LNCaP clone FGC (cell line): Measurements from ENCODE around the gene IL11.
A peak's percentile ranks its signal among the peaks of the same experiment; 100 is the strongest.
"Not testable (repeated sequence)": the region's sequence is repeated elsewhere in the genome, so short reads cannot be mapped to it uniquely, and the experiment has no call there.

Experiments
- DNase-seq: peaks from one replicate; pipeline ENCODE4 v3.0.0-alpha.2; 2011; ENCODE audit warnings: low read depth
- H3K4me3 ChIP-seq: 2 replicates; pipeline ENCODE4 v1.5.1; 2011; ENCODE audit warnings: mild to moderate bottlenecking, low read depth, low read length, control low read depth
- TF ChIP-seq, protein P1 (sequence below): IDR thresholded peaks from 2 replicates; pipeline ENCODE4 v1.5.1; 2012; ENCODE audit warnings: mild to moderate bottlenecking; ENCODE audit not compliant: control insufficient read depth, insufficient read depth; ENCODE audit errors: extremely low read depth

IL11 gene

DNA sequence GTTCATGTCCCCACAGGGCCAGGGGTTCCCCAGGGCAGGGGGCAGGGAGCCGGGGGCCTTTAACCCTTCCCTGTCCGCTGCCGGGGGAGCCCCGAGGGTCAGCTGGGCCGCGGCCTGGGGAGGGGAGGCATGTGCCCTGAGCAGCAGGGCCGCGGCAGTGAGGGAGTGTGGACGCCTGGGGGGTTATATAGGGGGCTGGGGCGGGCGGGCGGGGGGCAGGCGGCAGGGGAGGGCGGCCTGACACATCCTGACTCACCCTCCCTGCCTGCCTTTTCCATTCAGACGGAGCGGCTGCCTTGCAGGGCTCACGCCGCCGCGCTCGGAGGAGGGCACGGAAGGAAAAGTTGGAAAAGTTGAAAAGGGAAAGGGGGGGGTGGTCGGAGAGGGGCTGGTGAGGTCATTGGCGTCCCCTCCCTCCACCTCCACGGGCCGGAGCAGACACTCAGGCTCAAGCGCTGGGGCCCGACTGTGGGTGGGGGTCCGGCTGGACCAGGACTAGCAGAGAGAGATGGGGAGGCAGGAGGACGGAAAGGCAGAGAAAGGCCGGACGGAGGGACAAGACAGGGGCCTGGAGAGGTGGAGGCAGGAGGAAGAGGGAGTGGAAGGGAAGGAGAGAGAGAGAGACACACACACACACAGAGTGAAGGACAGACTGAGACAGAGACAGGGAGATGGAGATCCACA is at the start of gene IL11:
Gene IL11, minus strand, starts transcription at position 159 of the 684 bp plus-strand sequence. Its CDS starts 153 bp downstream, at position 6.
- TF ChIP-seq, protein P1, sequence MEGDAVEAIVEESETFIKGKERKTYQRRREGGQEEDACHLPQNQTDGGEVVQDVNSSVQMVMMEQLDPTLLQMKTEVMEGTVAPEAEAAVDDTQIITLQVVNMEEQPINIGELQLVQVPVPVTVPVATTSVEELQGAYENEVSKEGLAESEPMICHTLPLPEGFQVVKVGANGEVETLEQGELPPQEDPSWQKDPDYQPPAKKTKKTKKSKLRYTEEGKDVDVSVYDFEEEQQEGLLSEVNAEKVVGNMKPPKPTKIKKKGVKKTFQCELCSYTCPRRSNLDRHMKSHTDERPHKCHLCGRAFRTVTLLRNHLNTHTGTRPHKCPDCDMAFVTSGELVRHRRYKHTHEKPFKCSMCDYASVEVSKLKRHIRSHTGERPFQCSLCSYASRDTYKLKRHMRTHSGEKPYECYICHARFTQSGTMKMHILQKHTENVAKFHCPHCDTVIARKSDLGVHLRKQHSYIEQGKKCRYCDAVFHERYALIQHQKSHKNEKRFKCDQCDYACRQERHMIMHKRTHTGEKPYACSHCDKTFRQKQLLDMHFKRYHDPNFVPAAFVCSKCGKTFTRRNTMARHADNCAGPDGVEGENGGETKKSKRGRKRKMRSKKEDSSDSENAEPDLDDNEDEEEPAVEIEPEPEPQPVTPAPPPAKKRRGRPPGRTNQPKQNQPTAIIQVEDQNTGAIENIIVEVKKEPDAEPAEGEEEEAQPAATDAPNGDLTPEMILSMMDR, result no peak
- DNase-seq, result no peak
- H3K4me3 ChIP-seq, result no peak within 1 kb of the TSS

DNA sequence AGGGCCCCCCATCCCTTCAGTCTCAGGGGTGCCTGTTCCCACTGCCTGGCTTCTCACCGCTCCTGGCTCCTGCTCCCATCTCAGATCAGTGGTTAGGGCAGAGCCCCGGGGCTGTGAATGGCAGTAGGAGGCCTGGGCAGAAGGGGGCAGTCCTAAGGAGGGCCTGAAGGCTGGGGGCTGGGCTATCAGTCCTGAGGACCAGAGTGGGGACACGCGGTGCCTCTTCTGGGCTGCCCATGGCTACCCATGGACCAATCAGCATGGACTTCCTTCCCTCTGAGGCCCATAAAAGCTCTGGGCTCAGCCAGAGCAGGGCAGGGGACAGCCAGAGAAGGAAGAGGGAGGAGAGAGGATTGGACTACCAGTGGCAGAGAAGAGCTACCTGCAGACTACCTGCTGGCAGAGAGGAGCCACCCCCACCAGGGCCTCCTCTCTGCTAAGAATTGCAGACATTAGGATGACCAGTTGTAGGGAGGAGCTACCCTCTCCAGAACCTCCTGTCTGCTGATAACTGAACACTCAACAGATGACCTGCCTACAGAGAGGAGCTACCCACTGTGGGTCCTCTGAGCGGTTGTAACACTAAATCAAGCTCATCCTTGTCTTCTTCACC is 49.5 kb upstream of the IL11 start:
- TF ChIP-seq, protein P1, result no peak
- no peak for DNase-seq
- H3K4me3 ChIP-seq, result no peak overlapping the region

DNA sequence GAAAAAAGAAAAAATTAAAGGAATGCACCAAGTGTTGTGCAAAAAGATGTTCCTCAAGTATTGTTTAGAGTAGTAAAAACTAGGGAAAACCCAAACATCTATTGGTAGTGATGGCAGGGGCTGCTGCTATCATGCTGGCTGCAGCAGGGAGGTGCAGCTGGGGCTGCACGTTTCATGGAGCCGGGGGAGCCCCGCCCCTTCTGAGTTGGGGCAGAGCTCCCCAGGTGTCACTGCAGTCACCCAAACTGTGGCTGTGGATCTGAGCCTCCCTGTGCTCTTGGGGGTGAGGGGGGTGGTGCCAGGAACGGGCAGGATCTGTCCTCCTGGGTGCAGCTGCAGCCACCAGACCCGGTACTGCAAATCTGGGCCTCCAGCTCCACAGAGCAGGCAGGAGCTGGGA is 48.8 kb upstream of the IL11 start:
- TF ChIP-seq, protein P1, result no peak
- no peak for DNase-seq
- H3K4me3 ChIP-seq, result no peak overlapping the region

DNA sequence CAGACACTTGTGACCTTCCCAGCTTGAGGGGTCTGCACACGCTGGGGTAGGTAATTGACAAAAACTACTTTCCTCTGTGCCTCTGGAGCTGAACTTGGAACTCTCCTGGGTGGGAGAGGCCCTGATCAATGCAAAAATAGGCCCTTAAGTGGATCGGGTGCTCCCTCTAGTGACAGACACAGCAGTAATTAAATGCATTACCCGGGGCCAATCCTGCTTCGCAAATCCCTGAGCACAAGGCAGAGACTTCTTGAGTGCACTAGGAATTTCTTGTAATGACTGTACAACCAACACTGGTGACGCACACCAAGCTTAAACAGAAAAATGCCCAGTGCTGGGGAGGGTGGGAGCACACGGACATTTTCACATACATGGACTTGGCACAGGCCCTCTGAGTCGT is 47.9 kb upstream of the IL11 start:
- TF ChIP-seq, protein P1, result peak; percentile 78
- DNase-seq, result peak; percentile 25
- no peak overlapping the region for H3K4me3 ChIP-seq

DNA sequence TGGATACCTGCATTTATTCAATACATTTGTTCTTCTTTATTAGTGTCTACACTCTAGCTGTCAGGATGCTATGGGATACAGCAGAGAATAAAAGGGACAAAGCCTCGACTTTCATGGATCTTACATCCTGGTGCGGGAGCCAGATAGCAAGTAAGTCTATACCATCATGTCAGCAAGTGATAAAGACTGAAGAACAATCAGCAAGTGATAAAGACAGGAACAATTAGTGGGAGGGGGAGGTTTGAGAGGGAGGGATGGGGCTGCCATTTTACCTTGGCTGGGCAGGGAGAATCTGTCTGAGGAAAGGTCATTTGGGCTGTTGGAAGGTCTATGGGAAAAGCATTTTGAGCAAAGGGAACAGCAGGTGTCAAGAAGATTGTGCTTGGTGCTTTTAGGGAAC is 39.9 kb upstream of the IL11 start:
- DNase-seq, result no peak
- TF ChIP-seq, protein P1, result no peak
- no peak overlapping the region for H3K4me3 ChIP-seq

DNA sequence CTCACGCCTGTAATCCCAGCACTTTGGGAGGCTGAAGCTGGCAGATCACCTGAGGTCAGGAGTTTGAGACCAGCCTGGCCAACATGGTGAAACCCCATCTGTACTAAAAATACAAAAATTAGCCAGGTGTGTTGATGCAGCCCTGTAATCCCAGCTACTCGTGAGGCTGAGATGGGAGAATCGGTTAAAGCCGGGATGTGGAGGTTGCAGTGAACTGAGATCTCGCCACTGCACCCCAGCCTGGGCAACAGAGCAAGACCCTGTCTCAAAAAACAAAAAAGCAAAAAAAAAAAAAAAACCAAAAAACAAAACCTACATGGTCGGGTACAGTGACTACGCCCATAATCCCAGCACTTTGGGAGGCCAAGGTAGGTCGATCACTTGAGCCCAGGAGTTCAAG is 38.9 kb upstream of the IL11 start:
- DNase-seq, H3K4me3 ChIP-seq: not testable (repeated sequence)

DNA sequence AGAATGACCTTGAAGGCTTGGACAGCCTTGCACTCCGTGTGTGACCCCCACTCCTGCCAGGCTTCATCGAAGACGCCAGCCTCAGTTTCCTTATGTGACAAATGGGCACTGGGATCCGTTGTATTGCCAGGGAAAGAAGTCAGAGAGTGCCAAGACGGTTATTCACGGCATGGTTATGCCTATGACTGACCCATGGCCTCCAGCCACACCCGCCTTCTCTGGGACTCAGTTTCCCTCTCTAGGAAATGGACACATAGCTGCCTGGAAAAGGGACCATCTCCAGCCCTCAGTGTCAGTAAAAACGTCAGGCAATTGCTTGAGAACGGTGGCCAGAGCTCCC is 38.2 kb upstream of the IL11 start:
- no peak for DNase-seq
- TF ChIP-seq, protein P1, result no peak
- H3K4me3 ChIP-seq, result peak overlapping the region; percentile 81
